Subcutaneous adipose tissue (tissue), 4 donors: ENCODE results near the gene LBX1. TPM values are rescaled to one million over a fixed set of nuclear protein-coding genes. Genes with fewer than 3 reads are reported as not detected.

ENCODE experiments used
- CTCF ChIP-seq: fragments of 450-650 bp; IDR thresholded peaks from one replicate; pipeline ENCODE4 v1.5.1; 2016; ENCODE audit warnings: low read depth, mild to moderate bottlenecking, control low read depth, antibody characterized with exemption, moderate library complexity
- total RNA-seq, 4 donors: library from RNA; depleted of rRNA; stranded (reverse); fragments of >200 nt; gene quantifications; one replicate each; pipeline ENCODE4 v1.1.0, GENCODE V29; 2016

The LBX1 gene
- total RNA-seq, 4 donors from 2014 or later: not detected

DNA sequence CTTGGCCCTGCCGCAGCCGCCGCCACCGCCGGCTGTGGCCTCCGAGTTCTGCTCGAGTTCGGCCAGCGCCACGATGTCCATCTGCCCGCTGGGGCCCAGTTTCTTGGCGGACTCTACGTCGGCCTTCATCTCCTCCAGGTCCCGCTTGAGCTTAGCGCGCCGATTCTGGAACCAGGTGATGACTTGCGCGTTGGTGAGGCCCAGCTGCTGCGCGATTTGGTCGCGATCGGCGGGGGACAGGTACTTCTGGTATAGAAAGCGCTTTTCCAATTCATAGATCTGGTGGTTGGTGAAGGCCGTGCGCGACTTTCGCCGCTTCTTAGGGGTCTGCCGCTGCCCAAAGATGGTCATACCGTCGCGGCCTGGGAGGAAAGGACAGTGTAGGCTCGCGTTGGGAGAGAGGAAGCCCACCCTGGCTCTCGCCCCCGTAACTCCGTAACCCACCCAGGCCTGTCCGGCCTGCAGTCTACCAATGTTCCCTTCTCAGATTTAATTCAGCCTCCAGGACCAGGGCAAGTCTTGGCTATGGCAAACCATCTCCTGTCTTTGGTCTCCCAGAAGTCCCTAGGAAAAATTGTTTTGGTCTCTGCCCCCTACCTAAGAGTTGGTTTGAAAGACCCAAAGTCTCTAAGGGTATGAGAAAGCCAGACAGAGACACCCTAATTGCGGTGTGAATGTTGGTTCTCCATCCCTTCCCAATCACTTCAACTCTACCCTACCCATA is 1.7 kb downstream of the LBX1 start:
- no peak for TF ChIP-seq CTCF

- no peak for TF ChIP-seq CTCF
Measured at GRCh38 chr10:101226491-101227428, 2.5 kb downstream of the LBX1 start.

DNA sequence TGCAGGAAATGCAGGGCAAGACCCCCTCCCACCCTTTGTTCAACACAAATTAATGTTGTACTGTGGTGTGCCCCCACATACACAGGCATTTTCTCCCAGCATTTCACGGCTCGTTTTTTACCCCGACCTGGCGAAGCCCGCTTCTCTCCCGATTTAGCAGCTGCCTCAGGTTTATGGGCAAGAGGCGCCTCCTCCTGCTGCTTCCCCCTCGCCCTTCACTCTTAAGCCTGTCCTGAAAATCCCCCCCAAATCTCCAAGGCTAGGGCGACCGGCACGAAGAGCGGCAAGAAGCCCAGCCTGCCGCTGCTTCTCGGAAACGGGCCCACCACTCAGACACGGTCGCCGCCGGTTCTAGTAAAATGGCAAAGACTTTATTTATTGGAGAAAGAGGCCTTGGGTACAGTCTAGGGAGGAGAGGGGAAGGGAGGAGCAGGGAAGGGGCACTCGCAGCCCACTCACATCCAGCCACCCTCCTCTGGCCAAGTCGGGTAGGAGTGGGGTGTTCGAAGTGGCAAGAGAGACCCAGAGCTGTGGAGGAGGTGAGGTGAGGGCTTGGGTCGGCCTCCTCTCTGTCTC is 3.3 kb downstream of the LBX1 start:
- no peak for TF ChIP-seq CTCF

DNA sequence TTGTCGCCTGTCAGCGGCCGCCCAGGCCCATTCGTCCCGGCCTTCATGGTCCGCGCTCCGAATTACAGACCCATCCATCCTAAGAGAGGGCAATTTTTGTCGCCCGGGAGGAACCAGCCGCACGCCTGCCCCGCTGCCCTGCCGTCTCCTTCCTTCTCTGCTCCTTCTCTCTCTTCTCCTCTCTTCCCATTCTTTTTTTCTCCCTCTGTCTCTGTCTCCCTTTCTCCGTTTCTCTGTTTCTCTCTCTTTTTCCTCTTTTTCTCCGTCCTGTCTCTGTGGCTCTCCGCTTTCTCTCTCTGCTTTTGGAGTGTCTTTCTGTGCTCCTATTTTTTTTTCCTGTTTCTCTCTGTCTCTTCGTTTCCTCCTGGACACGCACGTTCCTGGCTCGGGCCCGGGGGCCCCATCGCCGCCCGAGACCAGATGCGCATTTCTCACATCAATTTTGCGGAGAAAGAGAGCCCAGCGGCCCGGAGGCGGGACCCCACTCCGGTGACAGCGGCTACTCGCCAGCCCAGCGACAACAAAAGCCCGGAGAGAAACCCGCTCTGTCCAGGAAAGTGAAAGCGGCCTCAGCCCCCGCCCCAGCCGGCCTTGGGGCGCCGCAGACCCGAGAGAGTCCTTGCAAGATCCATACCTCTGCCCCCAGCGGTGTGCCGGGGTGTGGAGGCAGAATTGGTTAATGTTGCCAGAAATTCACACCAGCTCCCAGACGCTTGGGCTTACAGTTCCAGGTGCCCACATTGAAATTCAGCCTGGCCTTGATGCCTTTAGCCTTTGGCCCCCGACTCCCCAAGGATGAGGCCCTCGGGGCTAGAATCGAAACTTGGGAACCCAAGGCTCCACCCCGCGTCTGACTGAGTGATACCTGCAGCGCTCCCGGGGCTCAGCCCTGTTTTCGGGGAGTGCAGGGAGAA is 4.1 kb downstream of the LBX1 start:
- no peak for TF ChIP-seq CTCF

GRCh38 chr10:101224060-101224909 is 5.0 kb downstream of the LBX1 start:
- TF ChIP-seq CTCF: no peak

GRCh38 chr10:101223274-101224059 is 5.8 kb downstream of the LBX1 start:
- no peak for TF ChIP-seq CTCF
